Duodenal mucosa (tissue), 2 donors: Measurements from ENCODE around the gene PPP1R15B.

Source experiments
- H3K27ac ChIP-seq: one replicate; pipeline ENCODE4 v1.7.0; 2013; ENCODE audit warnings: low read depth, low read length
- H3K27me3 ChIP-seq, 2 donors: one replicate each; pipeline ENCODE4 v1.7.0; 2013; ENCODE audit warnings: low read length in 2 of 2, control low read depth in 1 of 2; ENCODE audit not compliant: insufficient read depth in 2 of 2, control insufficient read depth in 1 of 2
- H3K36me3 ChIP-seq, 2 donors: one replicate each; pipeline ENCODE4 v1.7.0; 2013; ENCODE audit warnings: low read length in 2 of 2, control low read depth in 1 of 2; ENCODE audit not compliant: insufficient read depth in 2 of 2, control insufficient read depth in 1 of 2
- H3K4me1 ChIP-seq, 2 donors: one replicate each; pipeline ENCODE4 v1.7.0; 2013; ENCODE audit warnings: low read length in 2 of 2, control low read depth in 1 of 2; ENCODE audit not compliant: insufficient read depth in 2 of 2, control insufficient read depth in 1 of 2
- H3K4me3 ChIP-seq, 2 donors: one replicate each; pipeline ENCODE4 v1.7.0; 2013; ENCODE audit warnings: low read length in 2 of 2, low read depth in 1 of 2
- H3K9ac ChIP-seq, 2 donors: one replicate each; pipeline ENCODE4 v1.7.0; 2013; ENCODE audit warnings: low read length in 2 of 2, low read depth in 1 of 2
- H3K9me3 ChIP-seq, 2 donors: one replicate each; pipeline ENCODE4 v1.7.0; 2013; ENCODE audit warnings: low read length in 2 of 2, control low read depth in 1 of 2; ENCODE audit not compliant: control insufficient read depth in 1 of 2

PPP1R15B gene

GRCh38 chr1:204359474-204360255 lies 52.0 kb downstream of the PPP1R15B start, which contains the start of gene PLEKHA6:
Gene PLEKHA6 (minus strand): TSS chr1:204359929. CDS start chr1:204273727, 86,202 bp downstream.
- Histone ChIP-seq H3K27me3 (no peaks in the 10 kb centered on the region), H3K4me3 (no peak within 1 kb of the TSS), H3K4me1 (peaks cover 17 to 21% of the 10 kb centered on the region in 2 donors), H3K36me3 (peaks cover 0 to 1% of the 10 kb centered on the region in 2 donors), H3K9me3 (no peaks in the 10 kb centered on the region), H3K9ac (no peak within 1 kb of the TSS), H3K27ac (no peak within 1 kb of the TSS)

GRCh38 chr1:204359131-204359473 lies 52.5 kb downstream of the PPP1R15B start:
- no peaks in the 10 kb centered on the region for H3K36me3 ChIP-seq
- no peaks in the 10 kb centered on the region for H3K9me3 ChIP-seq
- H3K4me3 ChIP-seq, result no peak overlapping the region
- no peaks in the 10 kb centered on the region for H3K27me3 ChIP-seq
- H3K4me1 ChIP-seq, result peaks cover 17 to 20% of the 10 kb centered on the region in 2 donors
- H3K27ac ChIP-seq, result no peak overlapping the region
- H3K9ac ChIP-seq, result no peak overlapping the region

- no peaks in the 10 kb centered on the region for H3K36me3 ChIP-seq
- H3K4me3 ChIP-seq, result no peak overlapping the region
- H3K9ac ChIP-seq, result no peak overlapping the region
- H3K4me1 ChIP-seq, result peaks cover 12 to 15% of the 10 kb centered on the region in 2 donors
- no peaks in the 10 kb centered on the region for H3K9me3 ChIP-seq
- no peak overlapping the region for H3K27ac ChIP-seq
- no peaks in the 10 kb centered on the region for H3K27me3 ChIP-seq
Measured at GRCh38 chr1:204358605-204359004, 53.0 kb downstream of the PPP1R15B start.

- H3K9ac ChIP-seq, result no peak overlapping the region
- peaks cover 4 to 7% of the 10 kb centered on the region in 2 donors for H3K4me1 ChIP-seq
- no peaks in the 10 kb centered on the region for H3K36me3 ChIP-seq
- H3K27ac ChIP-seq, result no peak overlapping the region
- H3K9me3 ChIP-seq, result no peaks in the 10 kb centered on the region
- H3K27me3 ChIP-seq, result no peaks in the 10 kb centered on the region
- H3K4me3 ChIP-seq, result no peak overlapping the region
Measured at GRCh38 chr1:204357551-204358490, 53.8 kb downstream of the PPP1R15B start.

GRCh38 chr1:204356997-204357396 lies 54.6 kb downstream of the PPP1R15B start:
- H3K4me1 ChIP-seq, result peaks cover 0 to 7% of the 10 kb centered on the region in 2 donors
- H3K4me3 ChIP-seq, result no peak overlapping the region
- H3K27ac ChIP-seq, result no peak overlapping the region
- H3K27me3 ChIP-seq, result no peaks in the 10 kb centered on the region
- no peak overlapping the region for H3K9ac ChIP-seq
- no peaks in the 10 kb centered on the region for H3K9me3 ChIP-seq
- no peaks in the 10 kb centered on the region for H3K36me3 ChIP-seq

- Histone ChIP-seq H3K27ac (no peak overlapping the region), H3K27me3 (no peaks in the 10 kb centered on the region), H3K4me3 (no peak overlapping the region), H3K4me1 (peaks cover 5 to 11% of the 10 kb centered on the region in 2 donors), H3K9me3 (no peaks in the 10 kb centered on the region), H3K9ac (no peak overlapping the region), H3K36me3 (no peaks in the 10 kb centered on the region)
Measured at GRCh38 chr1:204355913-204356312, 55.7 kb downstream of the PPP1R15B start.

GRCh38 chr1:204354579-204354978 lies 57.0 kb downstream of the PPP1R15B start:
- Histone ChIP-seq H3K36me3 (no peaks in the 10 kb centered on the region), H3K9me3 (no peaks in the 10 kb centered on the region), H3K4me3 (no peak overlapping the region), H3K4me1 (peaks cover 5 to 16% of the 10 kb centered on the region in 2 donors), H3K27ac (no peak overlapping the region), H3K27me3 (no peaks in the 10 kb centered on the region), H3K9ac (no peak overlapping the region)
